NCI-H1694 treated with DMSO at 0.1 percent for 48 hours (cell line): Measurements from ENCODE around the gene PTPRU.

Experiments
- DNase-seq: peaks from one replicate; lab custom pipeline; 2025; lab: John Stamatoyannopoulos, UW

Gene PTPRU

GRCh38 chr1:29317916-29318530, 81.7 kb downstream of the PTPRU start:
- no peak for DNase-seq

DNA sequence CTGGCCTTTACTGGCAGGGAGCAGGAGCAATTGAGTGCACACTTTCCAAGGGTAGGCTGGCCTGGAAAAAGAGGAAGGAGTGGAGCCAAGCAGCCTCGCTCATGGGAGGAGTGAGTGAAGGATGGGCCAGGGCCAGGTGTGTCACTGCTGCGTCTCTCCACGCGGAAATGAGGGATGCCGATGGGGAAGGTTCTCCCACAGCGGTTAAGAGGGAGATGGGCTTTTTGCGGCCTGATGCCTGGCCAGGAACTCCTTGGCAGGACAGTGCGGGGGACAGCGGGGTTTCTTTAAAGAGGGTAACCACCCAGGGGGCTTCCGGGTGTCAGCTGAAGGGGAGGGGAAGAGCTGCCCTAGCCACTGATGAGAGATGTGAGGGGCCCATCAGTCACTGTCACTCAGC, 82.4 kb downstream of the PTPRU start:
- DNase-seq: no peak

DNA sequence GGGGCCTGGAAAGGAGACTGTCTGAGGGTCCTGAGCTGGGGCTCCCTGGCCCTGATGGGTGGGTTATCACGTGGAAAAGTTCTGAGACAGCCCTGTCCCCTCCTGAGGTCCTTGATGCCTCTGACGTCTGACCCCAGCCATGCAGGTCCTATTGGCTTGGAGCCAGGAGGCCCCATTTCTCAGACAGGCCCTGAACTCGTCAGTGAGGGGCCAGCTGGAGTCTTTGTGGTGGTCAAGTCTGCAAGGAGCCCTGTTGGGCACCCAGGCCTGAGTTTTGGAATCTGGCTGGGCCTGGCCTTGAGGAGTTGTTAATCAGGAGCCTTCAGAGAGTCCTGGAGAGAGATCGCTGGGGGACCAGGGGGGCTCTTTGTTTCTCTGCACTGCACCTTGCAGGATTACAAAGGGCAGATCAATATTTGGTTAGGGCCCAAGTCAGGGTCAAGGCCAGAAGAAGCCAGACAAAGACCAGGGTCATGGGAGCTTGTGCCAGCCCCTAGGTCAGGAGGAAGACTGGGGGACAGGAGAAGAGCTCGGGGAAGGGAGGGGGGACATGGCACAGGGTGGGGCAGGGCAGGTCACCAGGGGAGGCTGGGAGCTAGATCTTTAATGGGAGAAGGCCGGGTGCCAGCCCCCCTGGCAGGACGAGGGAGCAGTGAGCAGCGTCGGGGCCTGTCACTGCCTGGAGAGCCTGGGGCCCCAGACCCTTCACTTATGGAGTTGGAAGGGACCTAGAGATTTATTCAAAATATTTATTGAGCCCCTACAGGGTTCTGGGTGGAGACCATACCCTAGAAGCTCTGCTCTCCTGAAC, 83.2 kb downstream of the PTPRU start:
- no peak for DNase-seq

DNA sequence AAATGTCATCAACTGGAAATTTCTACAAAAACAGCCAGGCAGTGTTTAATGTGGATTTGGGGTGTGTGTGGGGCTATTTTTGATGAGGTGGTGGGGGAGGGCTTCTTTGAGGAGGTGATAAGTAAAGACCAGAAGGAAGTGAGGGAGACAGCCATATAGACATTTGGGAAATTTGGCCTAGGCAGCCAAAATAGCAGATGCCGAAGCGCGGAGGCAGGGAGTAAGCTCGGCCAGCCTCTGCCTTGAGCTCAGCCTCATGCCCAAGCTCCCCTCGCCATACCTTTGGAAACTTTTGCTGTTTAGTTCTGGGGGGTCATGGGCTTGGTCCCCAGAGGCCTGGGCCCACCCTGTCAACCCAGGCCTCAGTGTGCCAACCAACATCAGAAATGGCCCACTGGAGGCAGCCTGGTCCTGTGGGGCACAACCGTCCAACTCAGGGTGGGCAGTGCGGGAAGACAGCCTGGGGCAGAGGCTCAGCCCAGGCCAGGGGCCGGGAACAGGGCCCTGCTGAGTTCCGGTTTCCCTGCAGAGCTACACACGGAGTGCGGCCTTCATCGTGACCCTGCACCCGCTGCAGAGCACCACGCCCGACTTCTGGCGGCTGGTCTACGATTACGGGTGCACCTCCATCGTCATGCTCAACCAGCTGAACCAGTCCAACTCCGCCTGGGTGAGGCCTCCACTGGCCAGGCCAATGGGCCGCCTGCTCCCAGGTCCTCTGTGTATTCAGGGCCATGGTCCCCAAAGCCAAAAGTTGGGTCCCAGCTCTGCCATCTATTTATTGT, 84.0 kb downstream of the PTPRU start:
- DNase-seq: no peak

DNA sequence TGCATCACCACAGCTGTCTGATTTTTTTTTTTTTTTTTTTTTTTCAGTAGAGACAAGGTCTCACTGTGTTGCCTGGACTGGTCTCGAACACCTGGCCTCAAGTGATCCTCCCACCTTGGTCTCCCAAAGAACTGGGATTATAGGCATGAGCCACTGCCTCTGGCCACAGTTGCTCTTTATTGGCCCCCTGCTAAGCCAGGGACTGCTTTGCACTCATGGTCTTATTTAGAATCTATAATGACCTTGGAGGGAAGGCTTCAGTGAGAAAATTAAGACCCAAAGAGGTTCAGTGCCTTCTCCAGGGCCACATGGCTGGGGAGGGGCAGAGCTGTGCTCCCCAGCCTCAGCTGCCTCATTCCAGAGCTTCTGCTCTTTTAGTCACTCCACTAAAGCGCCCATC, 84.9 kb downstream of the PTPRU start:
- DNase-seq: no peak

DNA sequence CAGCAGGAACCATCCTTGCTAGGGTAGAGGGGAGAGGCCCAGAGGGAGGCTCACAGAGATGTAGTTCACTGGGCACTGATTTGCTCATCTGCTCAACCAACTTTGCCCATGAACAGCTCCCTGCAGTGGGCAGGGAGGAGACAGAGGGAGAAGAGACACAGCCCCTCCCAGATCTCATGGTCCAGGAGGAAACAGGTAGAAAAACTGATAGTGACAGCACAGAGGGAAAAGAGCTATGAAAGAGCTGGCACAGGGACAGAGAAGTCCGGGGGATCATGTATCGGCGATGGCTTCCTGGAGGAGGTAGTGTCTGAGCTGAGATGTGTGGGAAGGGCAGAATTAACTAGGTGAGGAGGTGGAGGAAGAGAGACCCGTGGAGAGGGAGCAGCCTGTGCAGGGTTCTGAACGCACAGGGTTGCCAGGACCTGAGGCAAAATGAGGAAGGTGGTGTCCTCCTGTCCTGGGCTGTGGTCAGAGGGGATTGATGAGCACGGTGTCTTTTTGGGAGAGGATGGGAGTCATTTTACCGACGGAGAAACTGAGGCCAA, 85.9 kb downstream of the PTPRU start:
- no peak for DNase-seq

DNA sequence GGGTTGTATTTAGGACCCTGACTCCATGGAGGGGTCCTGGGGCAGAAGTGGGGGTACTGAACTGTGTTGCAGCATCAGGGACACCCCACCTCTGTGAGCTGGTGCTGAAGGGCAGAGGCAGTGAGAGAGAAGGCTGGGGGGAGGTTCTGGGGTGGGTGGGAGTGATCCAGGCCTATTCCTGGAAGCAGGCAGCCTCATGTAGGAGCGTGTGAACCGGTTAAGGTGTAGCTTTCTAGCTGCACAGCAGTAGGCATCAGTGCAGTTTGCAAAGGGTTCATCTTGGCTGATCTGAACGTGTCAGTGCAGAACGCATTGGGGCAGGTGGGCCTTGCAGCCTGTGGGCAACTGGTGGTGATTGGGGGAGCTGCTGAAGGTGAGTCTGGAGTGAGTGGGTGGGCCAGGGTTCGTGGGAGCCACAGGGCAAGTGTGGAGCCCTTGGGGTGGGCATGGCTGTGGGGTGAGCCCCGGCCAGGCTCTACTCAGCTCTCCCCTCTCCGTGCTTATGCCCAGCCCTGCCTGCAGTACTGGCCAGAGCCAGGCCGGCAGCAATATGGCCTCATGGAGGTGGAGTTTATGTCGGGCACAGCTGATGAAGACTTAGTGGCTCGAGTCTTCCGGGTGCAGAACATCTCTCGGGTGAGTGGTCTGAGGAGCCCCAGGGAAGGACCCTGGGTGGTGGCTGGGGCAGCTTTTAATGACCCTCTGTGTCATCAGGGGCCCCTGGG, 86.7 kb downstream of the PTPRU start:
- DNase-seq: peak; percentile 68

- DNase-seq: no peak
Measured at GRCh38 chr1:29323636-29324035, 87.3 kb downstream of the PTPRU start.

DNA sequence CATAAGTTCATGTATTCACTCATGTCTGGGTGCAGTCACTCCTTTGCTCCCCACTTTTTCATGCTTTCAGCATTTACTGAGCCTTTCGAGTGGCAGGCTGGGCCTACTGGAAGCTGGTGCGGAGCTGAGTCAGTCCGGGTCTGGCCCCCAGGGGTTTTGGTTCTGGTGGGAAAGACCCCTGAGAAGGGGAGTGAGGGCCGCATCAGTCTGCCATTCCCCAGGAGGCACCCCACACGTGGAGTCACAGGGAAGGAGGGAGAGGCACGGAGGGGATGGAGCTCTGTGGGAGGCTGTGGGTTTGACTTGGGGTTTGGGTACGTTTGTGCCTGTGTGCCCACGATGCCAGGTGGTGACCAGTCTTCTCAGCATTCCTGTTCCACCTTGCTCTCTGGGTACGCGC, 87.9 kb downstream of the PTPRU start:
- DNase-seq: no peak

- DNase-seq: no peak
Measured at GRCh38 chr1:29324771-29325351, 88.5 kb downstream of the PTPRU start.

DNA sequence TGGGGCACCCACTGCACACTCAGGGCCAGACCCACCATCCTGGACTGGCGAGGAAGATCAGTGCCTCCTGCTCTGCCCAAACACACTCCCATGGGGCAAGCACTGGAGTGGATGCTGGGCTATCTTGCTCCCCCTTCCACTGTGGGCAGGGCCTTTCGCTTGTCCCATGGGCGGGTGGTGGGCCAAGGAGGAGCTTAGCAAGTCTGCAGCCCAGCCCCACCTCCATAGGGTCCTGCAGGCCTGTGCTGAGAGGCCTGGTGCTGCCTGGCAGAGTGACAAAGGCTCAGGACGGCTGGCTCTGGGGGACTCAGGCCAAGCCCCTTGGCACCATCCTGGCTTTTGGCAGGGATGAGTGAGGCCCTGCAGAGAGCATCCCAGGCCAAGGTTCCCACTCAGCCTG, 89.4 kb downstream of the PTPRU start:
- no peak for DNase-seq

DNA sequence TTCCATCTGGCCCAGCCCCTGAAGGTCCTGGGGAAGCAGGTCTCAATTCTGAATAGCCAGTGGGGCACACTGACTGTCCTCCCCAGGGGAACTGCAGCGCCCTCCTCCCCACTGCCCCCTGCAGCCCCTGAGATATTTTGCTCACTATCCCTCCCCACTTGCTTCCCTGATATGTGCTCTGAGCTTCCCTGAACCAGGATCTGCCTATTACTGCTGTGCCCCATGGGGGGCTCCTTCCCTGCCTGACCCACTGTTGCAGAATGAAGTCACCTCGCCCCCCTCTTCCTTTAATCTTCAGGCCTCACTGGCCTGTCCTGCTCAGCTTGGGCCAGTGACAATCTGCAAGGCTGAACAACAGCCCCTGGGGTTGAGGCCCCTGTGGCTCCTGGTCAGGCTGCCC, 89.8 kb downstream of the PTPRU start:
- DNase-seq: no peak

DNA sequence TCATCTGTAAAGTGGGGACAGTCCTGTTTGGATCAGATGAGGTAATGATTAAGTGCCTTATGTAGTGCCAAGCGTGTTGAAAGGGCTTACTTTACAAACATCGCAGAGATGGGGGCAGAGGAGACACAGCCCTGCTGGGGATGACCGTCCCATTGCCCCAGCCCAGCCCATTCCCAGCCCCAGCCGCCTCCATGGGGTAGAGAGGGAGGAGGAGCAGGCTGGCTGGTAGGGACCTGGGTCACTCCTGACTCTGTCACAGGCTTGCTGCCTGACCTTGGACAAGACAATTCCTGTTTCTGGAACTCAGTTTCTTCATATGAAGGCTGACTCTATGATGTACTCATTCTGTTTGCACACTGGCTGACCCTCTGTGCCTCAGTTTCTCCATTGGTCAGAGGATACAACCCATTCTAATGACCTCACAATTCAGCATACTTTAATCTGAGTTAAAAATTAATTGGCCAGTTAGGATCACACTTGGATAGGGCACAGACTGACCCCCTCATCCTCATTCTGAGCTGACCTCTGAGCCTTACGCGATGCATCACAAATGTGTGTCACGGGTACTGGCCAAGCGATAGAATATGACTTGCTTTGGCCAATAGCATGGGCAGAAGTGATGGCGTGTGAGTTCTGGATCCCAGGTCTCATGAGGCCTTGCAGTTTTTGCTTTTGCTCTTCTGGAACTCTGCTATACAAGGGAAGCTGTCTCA, 91.1 kb downstream of the PTPRU start:
- no peak for DNase-seq

GRCh38 chr1:29329022-29329775, 92.9 kb downstream of the PTPRU start:
- no peak for DNase-seq

DNA sequence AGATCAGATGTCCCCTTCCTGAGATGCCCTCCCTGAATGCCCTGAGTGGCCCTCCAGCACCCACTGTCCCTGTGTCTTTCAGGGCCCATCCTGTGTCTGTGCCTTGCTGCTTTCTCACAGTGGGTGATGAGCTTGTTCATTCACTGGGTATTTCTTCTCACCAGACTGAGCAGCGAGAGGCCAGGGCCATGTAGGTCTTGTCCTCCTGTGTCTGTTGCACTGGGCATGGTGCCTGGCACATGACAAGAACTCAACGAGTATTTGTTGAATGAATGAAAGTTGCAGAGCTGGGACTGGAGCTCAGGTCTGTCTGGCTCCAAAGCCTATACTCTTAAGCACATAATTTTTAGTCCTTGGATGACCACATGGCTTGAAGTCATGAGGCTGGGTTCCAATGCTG, 93.8 kb downstream of the PTPRU start:
- no peak for DNase-seq

DNA sequence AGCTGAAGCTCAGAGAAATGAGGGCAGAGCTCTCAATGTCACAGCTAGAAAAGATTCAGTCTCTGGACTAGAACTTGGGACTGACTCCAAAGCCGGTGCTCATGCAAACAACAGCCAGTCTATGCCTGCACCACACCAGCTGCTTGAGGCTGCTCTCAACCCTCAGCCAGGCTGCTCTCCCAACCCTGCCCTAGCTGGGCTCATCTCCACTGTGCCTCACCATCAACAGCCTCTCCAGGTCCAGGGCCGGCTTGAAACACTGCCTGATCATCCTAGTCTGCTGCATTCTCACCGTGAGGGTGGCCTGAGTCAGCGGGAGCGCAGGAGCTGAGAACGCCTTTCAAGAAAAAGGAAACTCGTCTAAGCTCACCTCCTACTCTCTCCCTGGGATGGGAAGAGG, 94.5 kb downstream of the PTPRU start:
- no peak for DNase-seq

- no peak for DNase-seq
Measured at GRCh38 chr1:29331309-29331708, 95.0 kb downstream of the PTPRU start.

- DNase-seq: no peak
Measured at GRCh38 chr1:29331729-29332128, 95.4 kb downstream of the PTPRU start.

- DNase-seq: peak; percentile 3
Measured at GRCh38 chr1:29332204-29332603, 95.9 kb downstream of the PTPRU start.

DNA sequence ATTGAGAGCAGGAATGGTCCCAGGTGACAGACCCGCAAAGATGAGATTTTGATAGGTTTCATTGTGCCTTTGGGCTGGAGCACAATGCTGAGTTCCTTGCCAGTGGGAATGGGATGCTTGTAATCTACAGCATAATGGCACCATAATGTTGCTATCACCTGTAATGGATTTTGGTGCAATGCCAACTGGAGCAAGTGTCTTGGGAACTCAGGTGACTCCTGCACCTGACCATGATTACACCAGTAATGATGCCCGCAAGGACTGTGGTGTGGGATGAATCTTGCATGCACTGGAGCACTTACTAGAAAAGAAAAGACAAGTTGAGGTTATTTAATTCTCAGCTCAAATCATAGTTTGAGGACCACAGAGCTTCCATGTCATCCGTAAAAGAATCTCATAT, 96.7 kb downstream of the PTPRU start:
- DNase-seq: no peak
